ENCODE results near the gene CDH4. TPM values are rescaled to one million over a fixed set of nuclear protein-coding genes. Genes with fewer than 3 reads are reported as not detected.
"Not testable (repeated sequence)": the region's sequence is repeated elsewhere in the genome, so short reads cannot be mapped to it uniquely, and the experiment has no call there.

The CDH4 gene
- total and polyA plus RNA-seq, 4 donors: 0.06 to 0.10 TPM; not detected in 2

- Histone ChIP-seq H3K36me3 (ENCODE audit: control insufficient read depth in 1 of 2, insufficient read depth in 2 of 2, low read length in 1 of 2) (no peaks in the 10 kb centered on the region), H3K4me1 (ENCODE audit: control insufficient read depth in 1 of 2, insufficient read depth in 2 of 2, low read length in 2 of 2) (no peaks in the 10 kb centered on the region), H3K4me3 (ENCODE audit: low read length in 2 of 2) (no peak overlapping the region), H3K27ac (ENCODE audit: low read depth in 1 of 2, low read length in 2 of 2) (no peak overlapping the region), H3K9me3 (ENCODE audit: control insufficient read depth, low read length) (peaks cover 2% of the 10 kb centered on the region), H3K27me3 (ENCODE audit: control insufficient read depth in 1 of 2, insufficient read depth in 2 of 2, low read length in 1 of 2) (no peaks in the 10 kb centered on the region)
- DNase-seq (peak in 1 of 2 donors; percentile 28), ATAC-seq (ENCODE audit: low FRiP score) (no peak)
- intact Hi-C loops (cut with DNase I): no loop called here
- WGBS, 2 donors: 82 to 88% methylated on average over 12 of the region's 12 CpGs
These were observed 145.7 kb downstream of the CDH4 start for GRCh38 chr20:61397790-61398189.

GRCh38 chr20:61399433-61399832, 147.4 kb downstream of the CDH4 start:
- Histone ChIP-seq H3K9me3 (ENCODE audit: control insufficient read depth, low read length) (peaks cover 2% of the 10 kb centered on the region), H3K27ac (ENCODE audit: low read depth in 1 of 2, low read length in 2 of 2) (no peak overlapping the region), H3K27me3 (ENCODE audit: control insufficient read depth in 1 of 2, insufficient read depth in 2 of 2, low read length in 1 of 2) (no peaks in the 10 kb centered on the region), H3K4me1 (ENCODE audit: control insufficient read depth in 1 of 2, insufficient read depth in 2 of 2, low read length in 2 of 2) (no peaks in the 10 kb centered on the region), H3K4me3 (ENCODE audit: low read length in 2 of 2) (no peak overlapping the region), H3K36me3 (ENCODE audit: control insufficient read depth in 1 of 2, insufficient read depth in 2 of 2, low read length in 1 of 2) (no peaks in the 10 kb centered on the region)
- 86 to 87% methylated on average over 6 to 7 of the region's 7 CpGs for WGBS, 2 donors
- intact Hi-C loops (cut with DNase I): no loop called here
- DNase-seq: peak in 1 of 2 donors; percentile 25
- ATAC-seq (ENCODE audit: low FRiP score): no peak

- Histone ChIP-seq H3K4me1 (ENCODE audit: control insufficient read depth in 1 of 2, insufficient read depth in 2 of 2, low read length in 2 of 2) (no peaks in the 10 kb centered on the region), H3K36me3 (ENCODE audit: control insufficient read depth in 1 of 2, insufficient read depth in 2 of 2, low read length in 1 of 2) (no peaks in the 10 kb centered on the region), H3K4me3 (ENCODE audit: low read length in 2 of 2) (no peak overlapping the region), H3K27me3 (ENCODE audit: control insufficient read depth in 1 of 2, insufficient read depth in 2 of 2, low read length in 1 of 2) (no peaks in the 10 kb centered on the region), H3K27ac (ENCODE audit: low read depth in 1 of 2, low read length in 2 of 2) (no peak overlapping the region), H3K9me3 (ENCODE audit: control insufficient read depth, low read length) (peaks cover 2% of the 10 kb centered on the region)
- intact Hi-C loops (cut with DNase I): no loop called here
- ATAC-seq (ENCODE audit: low FRiP score) (no peak), DNase-seq (peak in 1 of 2 donors; percentile 62)
- 80 to 89% methylated on average over 8 of the region's 8 CpGs for WGBS, 2 donors
These were observed 148.4 kb downstream of the CDH4 start for GRCh38 chr20:61400499-61400898.

GRCh38 chr20:61404303-61404702, 152.2 kb downstream of the CDH4 start:
- DNase-seq (peak in 1 of 2 donors; percentile 52), ATAC-seq (ENCODE audit: low FRiP score) (no peak)
- Histone ChIP-seq H3K27ac (ENCODE audit: low read depth in 1 of 2, low read length in 2 of 2) (no peak overlapping the region), H3K9me3 (ENCODE audit: control insufficient read depth, low read length) (peaks cover 2% of the 10 kb centered on the region), H3K4me1 (ENCODE audit: control insufficient read depth in 1 of 2, insufficient read depth in 2 of 2, low read length in 2 of 2) (no peaks in the 10 kb centered on the region), H3K36me3 (ENCODE audit: control insufficient read depth in 1 of 2, insufficient read depth in 2 of 2, low read length in 1 of 2) (no peaks in the 10 kb centered on the region), H3K4me3 (ENCODE audit: low read length in 2 of 2) (no peak overlapping the region), H3K27me3 (ENCODE audit: control insufficient read depth in 1 of 2, insufficient read depth in 2 of 2, low read length in 1 of 2) (no peaks in the 10 kb centered on the region)
- WGBS, 2 donors: 81 to 85% methylated on average over 11 of the region's 11 CpGs
- intact Hi-C loops (cut with DNase I): no loop called here

GRCh38 chr20:61405007-61405406, 152.9 kb downstream of the CDH4 start:
- H3K36me3 ChIP-seq (ENCODE audit: control insufficient read depth in 1 of 2, insufficient read depth in 2 of 2, low read length in 1 of 2): no peaks in the 10 kb centered on the region

GRCh38 chr20:61406773-61407172, 154.7 kb downstream of the CDH4 start:
- peak in 1 of 2 donors; percentile 5 for DNase-seq
- H3K9me3 ChIP-seq (ENCODE audit: control insufficient read depth, low read length); H3K27ac ChIP-seq (ENCODE audit: low read depth in 1 of 2, low read length in 2 of 2); H3K36me3 ChIP-seq (ENCODE audit: control insufficient read depth in 1 of 2, insufficient read depth in 2 of 2, low read length in 1 of 2); H3K4me3 ChIP-seq (ENCODE audit: low read length in 2 of 2); H3K4me1 ChIP-seq (ENCODE audit: control insufficient read depth in 1 of 2, insufficient read depth in 2 of 2, low read length in 2 of 2); H3K27me3 ChIP-seq (ENCODE audit: control insufficient read depth in 1 of 2, insufficient read depth in 2 of 2, low read length in 1 of 2); ATAC-seq (ENCODE audit: low FRiP score); intact Hi-C loops (cut with DNase I): not testable (repeated sequence)
- 92 to 95% methylated on average over 8 of the region's 8 CpGs for WGBS, 2 donors

More at GRCh38 chr20:61405007-61405406, 152.9 kb downstream of the CDH4 start:
- H3K27ac ChIP-seq (ENCODE audit: low read depth in 1 of 2, low read length in 2 of 2): no peak overlapping the region
- peaks cover 2% of the 10 kb centered on the region for H3K9me3 ChIP-seq (ENCODE audit: control insufficient read depth, low read length)
- no peak overlapping the region for H3K4me3 ChIP-seq (ENCODE audit: low read length in 2 of 2)
- no peaks in the 10 kb centered on the region for H3K27me3 ChIP-seq (ENCODE audit: control insufficient read depth in 1 of 2, insufficient read depth in 2 of 2, low read length in 1 of 2)
- DNase-seq (peak in 1 of 2 donors; percentile 38), ATAC-seq (ENCODE audit: low FRiP score) (no peak)
- 89 to 90% methylated on average over 14 of the region's 14 CpGs for WGBS, 2 donors
- intact Hi-C loops (cut with DNase I): no loop called here
- H3K4me1 ChIP-seq (ENCODE audit: control insufficient read depth in 1 of 2, insufficient read depth in 2 of 2, low read length in 2 of 2): no peaks in the 10 kb centered on the region

- Histone ChIP-seq H3K27ac (ENCODE audit: low read depth in 1 of 2, low read length in 2 of 2) (no peak overlapping the region), H3K36me3 (ENCODE audit: control insufficient read depth in 1 of 2, insufficient read depth in 2 of 2, low read length in 1 of 2) (no peaks in the 10 kb centered on the region), H3K4me3 (ENCODE audit: low read length in 2 of 2) (no peak overlapping the region), H3K27me3 (ENCODE audit: control insufficient read depth in 1 of 2, insufficient read depth in 2 of 2, low read length in 1 of 2) (no peaks in the 10 kb centered on the region), H3K9me3 (ENCODE audit: control insufficient read depth, low read length) (no peaks in the 10 kb centered on the region), H3K4me1 (ENCODE audit: control insufficient read depth in 1 of 2, insufficient read depth in 2 of 2, low read length in 2 of 2) (no peaks in the 10 kb centered on the region)
- 57 to 60% methylated on average over 6 of the region's 6 CpGs for WGBS, 2 donors
- intact Hi-C loops (cut with DNase I): no loop called here
- ATAC-seq (ENCODE audit: low FRiP score) (no peak), DNase-seq (peak in 1 of 2 donors; percentile 5)
These were observed 155.5 kb downstream of the CDH4 start for GRCh38 chr20:61407561-61407960.

- WGBS, 2 donors: 79 to 80% methylated on average over 20 of the region's 20 CpGs
- Histone ChIP-seq H3K27ac (ENCODE audit: low read depth in 1 of 2, low read length in 2 of 2) (no peak overlapping the region), H3K4me1 (ENCODE audit: control insufficient read depth in 1 of 2, insufficient read depth in 2 of 2, low read length in 2 of 2) (no peaks in the 10 kb centered on the region), H3K36me3 (ENCODE audit: control insufficient read depth in 1 of 2, insufficient read depth in 2 of 2, low read length in 1 of 2) (no peaks in the 10 kb centered on the region), H3K9me3 (ENCODE audit: control insufficient read depth, low read length) (peaks cover 6% of the 10 kb centered on the region), H3K4me3 (ENCODE audit: low read length in 2 of 2) (no peak overlapping the region), H3K27me3 (ENCODE audit: control insufficient read depth in 1 of 2, insufficient read depth in 2 of 2, low read length in 1 of 2) (no peaks in the 10 kb centered on the region)
- ATAC-seq (ENCODE audit: low FRiP score): peak; percentile 48
- no peak for DNase-seq
- intact Hi-C loops (cut with DNase I): no loop called here
These were observed 157.1 kb downstream of the CDH4 start for GRCh38 chr20:61408951-61409740.

GRCh38 chr20:61411743-61412142, 159.7 kb downstream of the CDH4 start:
- Histone ChIP-seq H3K4me1 (ENCODE audit: control insufficient read depth in 1 of 2, insufficient read depth in 2 of 2, low read length in 2 of 2) (no peaks in the 10 kb centered on the region), H3K9me3 (ENCODE audit: control insufficient read depth, low read length) (peaks cover 6% of the 10 kb centered on the region), H3K27ac (ENCODE audit: low read depth in 1 of 2, low read length in 2 of 2) (no peak overlapping the region), H3K36me3 (ENCODE audit: control insufficient read depth in 1 of 2, insufficient read depth in 2 of 2, low read length in 1 of 2) (no peaks in the 10 kb centered on the region), H3K27me3 (ENCODE audit: control insufficient read depth in 1 of 2, insufficient read depth in 2 of 2, low read length in 1 of 2) (no peaks in the 10 kb centered on the region), H3K4me3 (ENCODE audit: low read length in 2 of 2) (no peak overlapping the region)
- 76 to 82% methylated on average over 4 of the region's 4 CpGs for WGBS, 2 donors
- intact Hi-C loops (cut with DNase I): no loop called here
- DNase-seq (no peak), ATAC-seq (ENCODE audit: low FRiP score) (no peak)
